GM21447 (cell line): ENCODE results near the gene FBXW8.

Experiments
- ATAC-seq: cut with Tn5 transposase; IDR thresholded peaks from one replicate; pipeline ENCODE4 v1.9.1; 2021; ENCODE audit not compliant: unreplicated experiment

Gene FBXW8

GRCh38 chr12:117036046-117036445 is 125.3 kb downstream of the FBXW8 start:
- no peak for ATAC-seq

GRCh38 chr12:117036547-117036946 is 125.8 kb downstream of the FBXW8 start:
- no peak for ATAC-seq

GRCh38 chr12:117037289-117038022 is 126.7 kb downstream of the FBXW8 start:
- ATAC-seq, result no peak

GRCh38 chr12:117038023-117038680 is 127.4 kb downstream of the FBXW8 start:
- ATAC-seq, result no peak

- ATAC-seq, result no peak
Measured at GRCh38 chr12:117038919-117039318, 128.2 kb downstream of the FBXW8 start.

GRCh38 chr12:117039891-117040309 is 129.2 kb downstream of the FBXW8 start:
- no peak for ATAC-seq

- no peak for ATAC-seq
Measured at GRCh38 chr12:117040496-117040895, 129.7 kb downstream of the FBXW8 start.

GRCh38 chr12:117041798-117042170 is 131.0 kb downstream of the FBXW8 start:
- no peak for ATAC-seq

GRCh38 chr12:117042171-117042842 is 131.6 kb downstream of the FBXW8 start:
- no peak for ATAC-seq

- no peak for ATAC-seq
Measured at GRCh38 chr12:117042862-117043261, 132.1 kb downstream of the FBXW8 start.

- no peak for ATAC-seq
Measured at GRCh38 chr12:117044311-117044710, 133.6 kb downstream of the FBXW8 start.

GRCh38 chr12:117044790-117045159 is 134.0 kb downstream of the FBXW8 start:
- no peak for ATAC-seq

- ATAC-seq, result no peak
Measured at GRCh38 chr12:117045160-117046010, 134.6 kb downstream of the FBXW8 start.

- no peak for ATAC-seq
Measured at GRCh38 chr12:117046011-117046369, 135.2 kb downstream of the FBXW8 start.

GRCh38 chr12:117046425-117046824 is 135.7 kb downstream of the FBXW8 start:
- no peak for ATAC-seq

- no peak for ATAC-seq
Measured at GRCh38 chr12:117046861-117047530, 136.2 kb downstream of the FBXW8 start.

- ATAC-seq, result no peak
Measured at GRCh38 chr12:117047810-117048584, 137.2 kb downstream of the FBXW8 start.

- no peak for ATAC-seq
Measured at GRCh38 chr12:117048585-117048904, 137.8 kb downstream of the FBXW8 start.

- ATAC-seq, result no peak
Measured at GRCh38 chr12:117049295-117049694, 138.5 kb downstream of the FBXW8 start.

GRCh38 chr12:117050060-117050459 is 139.3 kb downstream of the FBXW8 start:
- ATAC-seq, result no peak
